ENCODE data around the gene DNAJC3.
"Not testable (repeated sequence)": the region's sequence is repeated elsewhere in the genome, so short reads cannot be mapped to it uniquely, and the experiment has no call there.

The DNAJC3 gene

GRCh38 chr13:95740979-95741320 is 64.0 kb downstream of the DNAJC3 start:
- DNase-seq (ENCODE audit: low read depth in 1 of 2, low spot score in 1 of 2), result no peak
- no peak for TF ChIP-seq JUND (IDR thresholded peaks at IDR 0.05; ENCODE audit: low read depth)
- in situ Hi-C loops (cut with HindIII; ENCODE audit: low pct_unique_long_range_greater_than_20kb, low sequenced_read_pairs), result no loop called here

- no peak for DNase-seq (ENCODE audit: low read depth in 1 of 2, low spot score in 1 of 2)
- in situ Hi-C loops (cut with HindIII; ENCODE audit: low pct_unique_long_range_greater_than_20kb, low sequenced_read_pairs), result no loop called here
- TF ChIP-seq JUND (IDR thresholded peaks at IDR 0.05; ENCODE audit: low read depth), result no peak
Measured at GRCh38 chr13:95741584-95742563, 64.9 kb downstream of the DNAJC3 start.

- DNase-seq (ENCODE audit: low read depth in 1 of 2, low spot score in 1 of 2), result no peak
- in situ Hi-C loops (cut with HindIII; ENCODE audit: low pct_unique_long_range_greater_than_20kb, low sequenced_read_pairs), result no loop called here
- no peak for TF ChIP-seq JUND (IDR thresholded peaks at IDR 0.05; ENCODE audit: low read depth)
Measured at GRCh38 chr13:95743192-95743591, 66.3 kb downstream of the DNAJC3 start.

GRCh38 chr13:95745289-95745688 is 68.3 kb downstream of the DNAJC3 start:
- no peak for TF ChIP-seq JUND (IDR thresholded peaks at IDR 0.05; ENCODE audit: low read depth)
- DNase-seq (ENCODE audit: low read depth in 1 of 2, low spot score in 1 of 2), result no peak
- in situ Hi-C loops (cut with HindIII; ENCODE audit: low pct_unique_long_range_greater_than_20kb, low sequenced_read_pairs), result no loop called here

GRCh38 chr13:95745752-95746151 is 68.8 kb downstream of the DNAJC3 start:
- DNase-seq (ENCODE audit: low read depth in 1 of 2, low spot score in 1 of 2), result no peak
- in situ Hi-C loops (cut with HindIII; ENCODE audit: low pct_unique_long_range_greater_than_20kb, low sequenced_read_pairs), result no loop called here
- no peak for TF ChIP-seq JUND (IDR thresholded peaks at IDR 0.05; ENCODE audit: low read depth)

- in situ Hi-C loops (cut with HindIII; ENCODE audit: low pct_unique_long_range_greater_than_20kb, low sequenced_read_pairs), result no loop called here
- no peak for DNase-seq (ENCODE audit: low read depth in 1 of 2, low spot score in 1 of 2)
- no peak for TF ChIP-seq JUND (IDR thresholded peaks at IDR 0.05; ENCODE audit: low read depth)
Measured at GRCh38 chr13:95749545-95749944, 72.6 kb downstream of the DNAJC3 start.

GRCh38 chr13:95752677-95753076 is 75.7 kb downstream of the DNAJC3 start:
- no peak for TF ChIP-seq JUND (IDR thresholded peaks at IDR 0.05; ENCODE audit: low read depth)
- no peak for DNase-seq (ENCODE audit: low read depth in 1 of 2, low spot score in 1 of 2)
- in situ Hi-C loops (cut with HindIII; ENCODE audit: low pct_unique_long_range_greater_than_20kb, low sequenced_read_pairs), result no loop called here

GRCh38 chr13:95754069-95754468 is 77.1 kb downstream of the DNAJC3 start:
- no peak for TF ChIP-seq JUND (IDR thresholded peaks at IDR 0.05; ENCODE audit: low read depth)
- in situ Hi-C loops (cut with HindIII; ENCODE audit: low pct_unique_long_range_greater_than_20kb, low sequenced_read_pairs), result no loop called here
- no peak for DNase-seq (ENCODE audit: low read depth in 1 of 2, low spot score in 1 of 2)

- DNase-seq (ENCODE audit: low read depth in 1 of 2, low spot score in 1 of 2), result no peak
- no peak for TF ChIP-seq JUND (IDR thresholded peaks at IDR 0.05; ENCODE audit: low read depth)
- in situ Hi-C loops (cut with HindIII; ENCODE audit: low pct_unique_long_range_greater_than_20kb, low sequenced_read_pairs), result no loop called here
Measured at GRCh38 chr13:95756072-95756471, 79.1 kb downstream of the DNAJC3 start.

- DNase-seq (ENCODE audit: low read depth in 1 of 2, low spot score in 1 of 2); in situ Hi-C loops (cut with HindIII; ENCODE audit: low pct_unique_long_range_greater_than_20kb, low sequenced_read_pairs): not testable (repeated sequence)
Measured at GRCh38 chr13:95762626-95763025, 85.7 kb downstream of the DNAJC3 start.

GRCh38 chr13:95763601-95764000 is 86.7 kb downstream of the DNAJC3 start:
- TF ChIP-seq JUND (IDR thresholded peaks at IDR 0.05; ENCODE audit: low read depth), result no peak
- no peak for DNase-seq (ENCODE audit: low read depth in 1 of 2, low spot score in 1 of 2)
- in situ Hi-C loops (cut with HindIII; ENCODE audit: low pct_unique_long_range_greater_than_20kb, low sequenced_read_pairs), result no loop called here

- no peak for DNase-seq (ENCODE audit: low read depth in 1 of 2, low spot score in 1 of 2)
- TF ChIP-seq JUND (IDR thresholded peaks at IDR 0.05; ENCODE audit: low read depth), result no peak
- in situ Hi-C loops (cut with HindIII; ENCODE audit: low pct_unique_long_range_greater_than_20kb, low sequenced_read_pairs), result no loop called here
Measured at GRCh38 chr13:95771905-95772304, 95.0 kb downstream of the DNAJC3 start.

GRCh38 chr13:95779522-95779921 is 102.6 kb downstream of the DNAJC3 start:
- in situ Hi-C loops (cut with HindIII; ENCODE audit: low pct_unique_long_range_greater_than_20kb, low sequenced_read_pairs), result no loop called here
- DNase-seq (ENCODE audit: low read depth in 1 of 2, low spot score in 1 of 2), result no peak
- no peak for TF ChIP-seq JUND (IDR thresholded peaks at IDR 0.05; ENCODE audit: low read depth)

GRCh38 chr13:95781016-95781415 is 104.1 kb downstream of the DNAJC3 start:
- TF ChIP-seq JUND (IDR thresholded peaks at IDR 0.05; ENCODE audit: low read depth), result no peak
- in situ Hi-C loops (cut with HindIII; ENCODE audit: low pct_unique_long_range_greater_than_20kb, low sequenced_read_pairs), result no loop called here
- no peak for DNase-seq (ENCODE audit: low read depth in 1 of 2, low spot score in 1 of 2)

GRCh38 chr13:95781940-95782339 is 105.0 kb downstream of the DNAJC3 start:
- in situ Hi-C loops (cut with HindIII; ENCODE audit: low pct_unique_long_range_greater_than_20kb, low sequenced_read_pairs), result not testable (repeated sequence)

More at GRCh38 chr13:95781940-95782339, 105.0 kb downstream of the DNAJC3 start:
- not testable (repeated sequence) for DNase-seq (ENCODE audit: low read depth in 1 of 2, low spot score in 1 of 2)

Data from T47D (cell line).